ENCODE data around the gene THUMPD2. TPM values are rescaled to one million over a fixed set of nuclear protein-coding genes. Genes with fewer than 3 reads are reported as not detected.
A peak's percentile ranks its signal among the peaks of the same experiment; 100 is the strongest.

Gene THUMPD2
- total RNA-seq, 1 donor = 10.8 TPM

- peak; percentile 32 for DNase-seq (ENCODE audit: low read depth)
- peak overlapping the region; percentile 22 for H3K4me3 ChIP-seq (ENCODE audit: low read depth, low read length)
- no peak for TF ChIP-seq CTCF (IDR thresholded peaks at IDR 0.05; ENCODE audit: insufficient read depth, low read depth, low read length)
These were observed 2.0 kb upstream of the THUMPD2 start for GRCh38 chr2:39780825-39781600.

GRCh38 chr2:39779927-39780326 lies 869 bp upstream of the THUMPD2 start:
- DNase-seq (ENCODE audit: low read depth) = no peak
- no peak for TF ChIP-seq CTCF (IDR thresholded peaks at IDR 0.05; ENCODE audit: insufficient read depth, low read depth, low read length)
- H3K4me3 ChIP-seq (ENCODE audit: low read depth, low read length) = no peak overlapping the region

GRCh38 chr2:39779341-39779851 lies 338 bp upstream of the THUMPD2 start:
- TF ChIP-seq CTCF (IDR thresholded peaks at IDR 0.05; ENCODE audit: insufficient read depth, low read depth, low read length) = no peak
- peak overlapping the region; percentile 84 for H3K4me3 ChIP-seq (ENCODE audit: low read depth, low read length)
- no peak for DNase-seq (ENCODE audit: low read depth)

GRCh38 chr2:39778233-39778632 lies 825 bp downstream of the THUMPD2 start:
- H3K4me3 ChIP-seq (ENCODE audit: low read depth, low read length) = peak overlapping the region; percentile 84
- TF ChIP-seq CTCF (IDR thresholded peaks at IDR 0.05; ENCODE audit: insufficient read depth, low read depth, low read length) = no peak
- DNase-seq (ENCODE audit: low read depth) = no peak

GRCh38 chr2:39772812-39773152 lies 6.3 kb downstream of the THUMPD2 start:
- H3K4me3 ChIP-seq (ENCODE audit: low read depth, low read length) = no peak overlapping the region
- no peak for TF ChIP-seq CTCF (IDR thresholded peaks at IDR 0.05; ENCODE audit: insufficient read depth, low read depth, low read length)
- no peak for DNase-seq (ENCODE audit: low read depth)

GRCh38 chr2:39772086-39772811 lies 6.8 kb downstream of the THUMPD2 start:
- no peak for TF ChIP-seq CTCF (IDR thresholded peaks at IDR 0.05; ENCODE audit: insufficient read depth, low read depth, low read length)
- DNase-seq (ENCODE audit: low read depth) = peak; percentile 22
- no peak overlapping the region for H3K4me3 ChIP-seq (ENCODE audit: low read depth, low read length)

All from fibroblast of villous mesenchyme (primary cell).